Activated naive CD4-positive, alpha-beta T cell treated with anti-CD3 and anti-CD28 coated beads for 36 hours (primary cell): ENCODE data around the gene ALDH3A1. TPM values are rescaled to one million over a fixed set of nuclear protein-coding genes. Genes with fewer than 3 reads are reported as not detected.

Source experiments
- CTCF ChIA-PET: fragments of 350-600 bp; sonication (Branson Sonifier 250); formaldehyde crosslinking; loops from one replicate; lab custom pipeline; 2021; ENCODE audit warnings: antibody characterized with exemption; lab: Charles Lee
- DNase-seq: peaks from one replicate; pipeline ENCODE4 v3.0.0-alpha.2; 2020
- H3K27ac Mint-ChIP-seq: one replicate; pipeline ENCODE4 v1.8.0; 2021; ENCODE audit warnings: mild to moderate bottlenecking, mixed read lengths
- H3K27me3 Mint-ChIP-seq: one replicate; pipeline ENCODE4 v1.8.0; 2021; ENCODE audit warnings: low read depth, mixed read lengths
- H3K36me3 Mint-ChIP-seq: one replicate; pipeline ENCODE4 v1.8.0; 2021; ENCODE audit warnings: low read depth, mixed read lengths
- H3K4me1 Mint-ChIP-seq: one replicate; pipeline ENCODE4 v1.8.0; 2021; ENCODE audit warnings: low read depth, mixed read lengths
- H3K4me3 Mint-ChIP-seq: one replicate; pipeline ENCODE4 v1.8.0; 2021; ENCODE audit warnings: mild to moderate bottlenecking, moderate library complexity, mixed read lengths
- H3K9me3 Mint-ChIP-seq: one replicate; pipeline ENCODE4 v1.8.0; 2021; ENCODE audit warnings: mixed read lengths
- intact Hi-C: fragments of 100-400 bp; cut with micrococcal nuclease; formaldehyde crosslinking; loops from one replicate; pipeline ENCODE4 v1.15.1; 2023
- total RNA-seq, 2 experiments: library from RNA; stranded (reverse); gene quantifications; one replicate each; pipeline ENCODE4 v1.2.3, GENCODE V29; 2021

The ALDH3A1 gene
- total RNA-seq, 2 experiments from 2014 or later = not detected

- CTCF ChIA-PET = interaction anchor here (0.5 kb wide), 1 partner anchor 51 kb away, joined by 3 read pairs; no protein-coding TSS in a partner anchor
- H3K4me1 Mint-ChIP-seq = no peaks in the 10 kb centered on the region
- H3K27me3 Mint-ChIP-seq = no peaks in the 10 kb centered on the region
- no peak overlapping the region for H3K4me3 Mint-ChIP-seq
- DNase-seq = no peak
- intact Hi-C loops = no loop called here
- no peak overlapping the region for H3K27ac Mint-ChIP-seq
- H3K9me3 Mint-ChIP-seq = no peaks in the 10 kb centered on the region
- no peaks in the 10 kb centered on the region for H3K36me3 Mint-ChIP-seq
Observed at GRCh38 chr17:19703828-19704613, 44.1 kb downstream of the ALDH3A1 start.

GRCh38 chr17:19703106-19703827 lies 44.8 kb downstream of the ALDH3A1 start:
- intact Hi-C loops = no loop called here
- Mint-ChIP-seq H3K4me3 (no peak overlapping the region), H3K4me1 (no peaks in the 10 kb centered on the region), H3K9me3 (no peaks in the 10 kb centered on the region), H3K27ac (no peak overlapping the region), H3K27me3 (no peaks in the 10 kb centered on the region), H3K36me3 (no peaks in the 10 kb centered on the region)
- CTCF ChIA-PET = interaction anchor here (0.5 kb wide), 1 partner anchor 51 kb away, joined by 3 read pairs; no protein-coding TSS in a partner anchor
- no peak for DNase-seq

DNA sequence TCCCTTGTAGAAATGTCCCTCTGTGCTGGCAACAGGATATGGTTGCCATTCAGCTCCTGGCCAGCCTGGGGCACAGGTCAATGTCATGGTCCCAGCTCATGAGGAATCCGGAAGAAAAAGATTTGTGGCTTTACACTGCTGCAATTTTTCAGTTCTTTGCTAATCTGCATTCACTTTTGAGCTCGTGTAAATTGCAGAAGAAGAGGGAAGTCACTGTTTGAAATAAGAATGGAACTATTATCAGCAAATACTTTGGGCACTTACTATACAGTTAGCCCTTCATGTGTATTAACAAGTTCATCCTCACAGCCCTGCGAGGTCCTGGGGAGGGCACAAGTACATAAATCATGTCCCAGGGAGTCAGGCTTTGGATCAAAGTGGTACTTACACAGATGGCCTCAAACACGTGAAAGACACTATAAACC lies 45.9 kb downstream of the ALDH3A1 start:
- Mint-ChIP-seq H3K4me1 (no peaks in the 10 kb centered on the region), H3K36me3 (no peaks in the 10 kb centered on the region), H3K27me3 (no peaks in the 10 kb centered on the region), H3K4me3 (no peak overlapping the region), H3K27ac (no peak overlapping the region), H3K9me3 (no peaks in the 10 kb centered on the region)
- CTCF ChIA-PET = interaction anchor here (0.6 to 0.8 kb wide), 2 partner anchors 8 to 60 kb away, joined by 3 read pairs; no protein-coding TSS in a partner anchor
- no peak for DNase-seq
- intact Hi-C loops = no loop called here

Other genes starting within 250 kb of the ALDH3A1 start
- gene SLC47A1, start 214.4 kb downstream of the ALDH3A1 start, total RNA-seq = under 1 TPM; 0.30 to 0.33 TPM
- gene ALDH3A2, start 99.5 kb downstream of the ALDH3A1 start, total RNA-seq = 10 to 100 TPM; 21.0 to 22.3 TPM
- gene SLC47A2, start 31.7 kb downstream of the ALDH3A1 start, total RNA-seq = not detected
- gene ULK2, start 119.6 kb upstream of the ALDH3A1 start, total RNA-seq = 10 to 100 TPM; 10.2 to 10.3 TPM
- gene AKAP10, start 229.5 kb upstream of the ALDH3A1 start, total RNA-seq = 10 to 100 TPM; 30.3 to 30.4 TPM